ENCODE data around the gene CRIM1. TPM values are rescaled to one million over a fixed set of nuclear protein-coding genes. Genes with fewer than 3 reads are reported as not detected.
A peak's percentile ranks its signal among the peaks of the same experiment; 100 is the strongest.

The CRIM1 gene
- total RNA-seq, 6 experiments from 2014 or later, result 731 to 946 (median 839) TPM

DNA sequence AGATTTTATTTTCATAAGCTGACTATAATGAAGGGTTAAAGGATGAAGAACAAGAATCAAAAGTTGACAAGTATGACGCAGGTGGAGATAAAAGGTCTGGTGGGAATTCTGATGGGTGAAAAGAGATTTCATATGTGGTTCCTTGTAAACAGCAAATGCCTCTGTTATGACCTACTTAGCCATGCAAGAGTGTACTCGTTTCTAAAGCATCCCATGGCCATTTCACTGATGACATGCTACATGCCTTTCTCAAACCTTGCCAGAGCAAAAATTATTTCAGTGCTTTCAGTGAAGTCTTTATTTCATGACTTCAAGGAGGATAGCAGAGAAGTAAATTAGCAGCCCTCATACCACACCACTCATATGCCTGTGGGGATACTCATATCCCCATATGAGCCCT is 170.6 kb downstream of the CRIM1 start:
- TF ChIP-seq CTCF (IDR thresholded peaks at IDR 0.05), result no peak
- peaks cover 91% of the 10 kb centered on the region for H3K4me1 Mint-ChIP-seq (ENCODE audit: low read depth)
- peaks cover 95% of the 10 kb centered on the region for H3K36me3 Mint-ChIP-seq (ENCODE audit: low read depth)
- peaks cover 4% of the 10 kb centered on the region; the same call in 1 of the 2 replicates for H3K9me3 Mint-ChIP-seq
- DNase-seq, result peak; percentile 47
- H3K27me3 Mint-ChIP-seq (ENCODE audit: insufficient read depth), result peaks cover 66% of the 10 kb centered on the region
- peak overlapping the region; percentile 1; the same call in 1 of the 2 replicates for H3K4me3 Mint-ChIP-seq
- H3K27ac Mint-ChIP-seq, result peak overlapping the region; percentile 79

GRCh38 chr2:36528274-36528673 is 172.7 kb downstream of the CRIM1 start:
- H3K4me3 Mint-ChIP-seq, result peak overlapping the region; percentile 35; the same call in 1 of the 2 replicates
- H3K36me3 Mint-ChIP-seq (ENCODE audit: low read depth), result peaks cover 95% of the 10 kb centered on the region
- no peak for TF ChIP-seq CTCF (IDR thresholded peaks at IDR 0.05)
- H3K4me1 Mint-ChIP-seq (ENCODE audit: low read depth), result peaks cover 88% of the 10 kb centered on the region
- DNase-seq, result no peak
- peaks cover 64% of the 10 kb centered on the region for H3K27me3 Mint-ChIP-seq (ENCODE audit: insufficient read depth)
- H3K27ac Mint-ChIP-seq, result peak overlapping the region; percentile 83
- peaks cover 4% of the 10 kb centered on the region; the same call in 1 of the 2 replicates for H3K9me3 Mint-ChIP-seq

- peaks cover 82% of the 10 kb centered on the region for H3K4me1 Mint-ChIP-seq (ENCODE audit: low read depth)
- peaks cover 4% of the 10 kb centered on the region; the same call in 1 of the 2 replicates for H3K9me3 Mint-ChIP-seq
- peak overlapping the region; percentile 83 for H3K27ac Mint-ChIP-seq
- peaks cover 89% of the 10 kb centered on the region for H3K36me3 Mint-ChIP-seq (ENCODE audit: low read depth)
- DNase-seq, result no peak
- peak overlapping the region; percentile 53; the same call in 1 of the 2 replicates for H3K4me3 Mint-ChIP-seq
- peaks cover 64% of the 10 kb centered on the region for H3K27me3 Mint-ChIP-seq (ENCODE audit: insufficient read depth)
- TF ChIP-seq CTCF (IDR thresholded peaks at IDR 0.05), result peak; percentile 41
Measured at GRCh38 chr2:36528766-36529392, 173.3 kb downstream of the CRIM1 start.

DNA sequence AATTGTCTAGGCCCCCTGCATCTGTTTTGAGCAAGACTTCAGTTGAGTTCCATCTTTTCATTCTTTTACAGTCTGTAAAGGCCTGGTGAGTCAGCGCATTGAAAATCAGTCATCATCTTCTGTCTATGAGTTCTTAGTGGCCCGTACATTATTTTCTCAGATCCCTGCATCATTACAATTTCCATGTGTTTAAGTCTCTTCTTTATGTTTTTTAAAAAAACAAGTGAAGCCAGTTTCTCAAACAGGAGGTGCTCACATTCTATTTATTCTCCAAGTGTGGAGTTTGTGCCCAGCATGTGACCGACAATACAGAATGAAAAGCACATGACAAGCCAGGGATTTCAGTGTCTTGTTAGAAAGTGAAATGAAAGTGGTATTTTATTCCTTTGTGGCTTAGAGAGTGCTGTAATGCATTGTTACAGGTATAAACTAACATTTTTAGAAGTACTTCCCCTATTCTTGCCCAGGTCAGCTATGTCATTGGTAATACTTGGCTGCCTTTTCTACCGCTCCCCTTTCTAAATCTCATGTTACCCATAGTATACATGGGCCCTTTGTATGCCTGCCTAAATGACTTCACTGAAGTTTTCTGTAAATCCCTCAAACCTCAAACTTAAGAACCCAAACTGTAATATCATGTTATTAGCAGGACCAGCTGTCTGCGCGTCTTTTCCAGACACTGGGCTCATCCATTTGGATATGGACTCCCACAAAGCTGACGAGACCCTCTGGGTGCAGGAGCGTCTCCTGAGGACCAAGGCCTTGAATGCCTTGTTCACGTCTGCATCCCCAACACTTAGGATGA is 174.8 kb downstream of the CRIM1 start:
- H3K36me3 Mint-ChIP-seq (ENCODE audit: low read depth), result peaks cover 82% of the 10 kb centered on the region
- H3K9me3 Mint-ChIP-seq, result peaks cover 13% of the 10 kb centered on the region
- peak; percentile 58 for DNase-seq
- H3K4me1 Mint-ChIP-seq (ENCODE audit: low read depth), result peaks cover 71% of the 10 kb centered on the region
- H3K4me3 Mint-ChIP-seq, result peak overlapping the region; percentile 27; the same call in 1 of the 2 replicates
- TF ChIP-seq CTCF (IDR thresholded peaks at IDR 0.05), result no peak
- peak overlapping the region; percentile 83 for H3K27ac Mint-ChIP-seq
- H3K27me3 Mint-ChIP-seq (ENCODE audit: insufficient read depth), result peaks cover 73% of the 10 kb centered on the region

DNA sequence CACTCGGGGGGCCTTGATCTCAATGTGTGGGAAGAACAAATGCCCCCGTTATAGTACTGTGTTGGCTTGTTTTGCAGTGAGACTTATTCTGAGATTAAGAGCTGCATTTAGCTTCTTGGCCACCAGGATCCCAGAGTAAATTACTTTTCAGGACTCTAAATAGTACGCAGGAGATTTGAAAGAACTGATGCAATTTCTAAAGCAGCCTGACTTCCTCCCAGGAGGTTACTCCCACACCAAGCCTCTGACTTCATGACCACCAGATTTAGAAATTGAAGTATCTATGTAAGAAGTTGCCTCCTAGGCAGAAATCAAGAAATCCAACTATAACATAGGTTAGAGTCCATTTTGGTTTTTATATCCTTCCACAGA is 175.4 kb downstream of the CRIM1 start:
- H3K9me3 Mint-ChIP-seq, result peaks cover 19% of the 10 kb centered on the region
- H3K27me3 Mint-ChIP-seq (ENCODE audit: insufficient read depth), result peaks cover 73% of the 10 kb centered on the region
- H3K4me1 Mint-ChIP-seq (ENCODE audit: low read depth), result peaks cover 71% of the 10 kb centered on the region
- H3K4me3 Mint-ChIP-seq, result peak overlapping the region; percentile 27; the same call in 1 of the 2 replicates
- H3K36me3 Mint-ChIP-seq (ENCODE audit: low read depth), result peaks cover 82% of the 10 kb centered on the region
- peak; percentile 52; the same call in 1 of the 2 replicates for TF ChIP-seq CTCF (IDR thresholded peaks at IDR 0.05)
- no peak for DNase-seq
- H3K27ac Mint-ChIP-seq, result peak overlapping the region; percentile 83

All from HFFc6 (cell line).